ENCODE measurements around the gene CDK10. TPM values are rescaled to one million over a fixed set of nuclear protein-coding genes. Genes with fewer than 3 reads are reported as not detected.
"Not testable (repeated sequence)": the region's sequence is repeated elsewhere in the genome, so short reads cannot be mapped to it uniquely, and the experiment has no call there.

The CDK10 gene
- total RNA-seq, 6 experiments from 2014 or later = 45.5 to 61.7 (median 48.6) TPM

DNA sequence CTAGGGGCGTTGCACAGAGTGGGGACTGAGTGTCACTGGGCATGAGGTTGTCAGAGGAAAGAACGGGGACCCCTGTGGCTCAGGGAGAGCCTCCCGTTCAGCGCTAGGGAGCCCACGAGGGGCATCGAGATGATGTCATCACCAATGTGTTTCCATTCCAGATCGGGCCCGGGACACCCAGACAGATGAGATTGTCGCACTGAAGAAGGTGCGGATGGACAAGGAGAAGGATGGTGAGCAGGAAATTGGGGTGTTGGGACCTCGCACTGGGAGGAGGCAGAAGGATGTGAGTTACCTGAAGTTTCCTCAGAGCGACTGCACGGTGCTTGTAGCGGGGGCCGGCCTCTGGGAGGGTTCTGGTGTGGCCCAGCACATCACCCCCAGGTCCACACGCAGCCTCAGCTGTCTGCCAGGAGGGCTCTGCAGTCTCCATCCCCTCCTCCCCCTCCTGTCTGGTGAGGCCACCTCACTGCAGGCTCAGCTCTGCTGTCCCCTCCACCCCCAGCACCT, 4.0 kb downstream of the CDK10 start:
- no peaks in the 10 kb centered on the region for H3K9me3 Mint-ChIP-seq

DNA sequence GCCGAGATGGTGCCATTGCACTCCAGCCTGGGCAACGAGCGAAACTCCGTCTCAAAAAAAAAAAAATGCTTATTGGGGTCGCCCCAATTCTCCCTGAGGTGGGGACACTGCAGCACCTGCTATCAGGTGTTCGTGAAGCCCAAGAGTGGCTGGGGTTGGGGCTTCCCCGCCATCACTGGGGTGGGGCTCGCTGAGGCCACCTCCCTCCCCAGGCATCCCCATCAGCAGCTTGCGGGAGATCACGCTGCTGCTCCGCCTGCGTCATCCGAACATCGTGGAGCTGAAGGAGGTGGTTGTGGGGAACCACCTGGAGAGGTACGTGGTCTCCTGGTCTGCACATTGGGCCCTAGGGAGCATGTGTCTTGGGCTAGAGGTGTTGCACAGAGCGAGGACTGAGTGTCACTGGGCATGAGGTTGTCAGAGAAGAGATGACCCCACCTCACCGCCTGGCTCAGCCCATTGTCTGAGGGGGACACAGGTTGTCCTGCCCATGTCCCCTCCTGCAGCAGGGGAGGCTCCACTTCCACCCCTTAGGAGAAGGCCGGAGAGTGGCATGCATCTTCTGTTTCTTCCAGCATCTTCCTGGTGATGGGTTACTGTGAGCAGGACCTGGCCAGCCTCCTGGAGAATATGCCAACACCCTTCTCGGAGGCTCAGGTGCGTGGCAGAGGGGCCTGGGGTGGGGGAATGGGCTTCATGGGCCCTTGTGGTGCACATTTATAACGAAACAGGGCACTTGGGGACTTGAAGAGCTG, 4.9 kb downstream of the CDK10 start:
- Mint-ChIP-seq H3K4me1 (ENCODE audit: low read depth) (peaks cover 7% of the 10 kb centered on the region), H3K27ac (no peak overlapping the region), H3K36me3 (ENCODE audit: low read depth) (peaks cover 6% of the 10 kb centered on the region), H3K9me3 (no peaks in the 10 kb centered on the region), H3K4me3 (no peak overlapping the region), H3K27me3 (ENCODE audit: insufficient read depth) (peaks cover 7% of the 10 kb centered on the region)
- TF ChIP-seq, protein P1, sequence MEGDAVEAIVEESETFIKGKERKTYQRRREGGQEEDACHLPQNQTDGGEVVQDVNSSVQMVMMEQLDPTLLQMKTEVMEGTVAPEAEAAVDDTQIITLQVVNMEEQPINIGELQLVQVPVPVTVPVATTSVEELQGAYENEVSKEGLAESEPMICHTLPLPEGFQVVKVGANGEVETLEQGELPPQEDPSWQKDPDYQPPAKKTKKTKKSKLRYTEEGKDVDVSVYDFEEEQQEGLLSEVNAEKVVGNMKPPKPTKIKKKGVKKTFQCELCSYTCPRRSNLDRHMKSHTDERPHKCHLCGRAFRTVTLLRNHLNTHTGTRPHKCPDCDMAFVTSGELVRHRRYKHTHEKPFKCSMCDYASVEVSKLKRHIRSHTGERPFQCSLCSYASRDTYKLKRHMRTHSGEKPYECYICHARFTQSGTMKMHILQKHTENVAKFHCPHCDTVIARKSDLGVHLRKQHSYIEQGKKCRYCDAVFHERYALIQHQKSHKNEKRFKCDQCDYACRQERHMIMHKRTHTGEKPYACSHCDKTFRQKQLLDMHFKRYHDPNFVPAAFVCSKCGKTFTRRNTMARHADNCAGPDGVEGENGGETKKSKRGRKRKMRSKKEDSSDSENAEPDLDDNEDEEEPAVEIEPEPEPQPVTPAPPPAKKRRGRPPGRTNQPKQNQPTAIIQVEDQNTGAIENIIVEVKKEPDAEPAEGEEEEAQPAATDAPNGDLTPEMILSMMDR (IDR thresholded peaks at IDR 0.05) = no peak
- no peak for DNase-seq

More for the DNA sequence above, 4.0 kb downstream of the CDK10 start:
- no peak overlapping the region for H3K4me3 Mint-ChIP-seq
- peaks cover 7% of the 10 kb centered on the region for H3K4me1 Mint-ChIP-seq (ENCODE audit: low read depth)
- no peak for DNase-seq
- TF ChIP-seq, protein P1 (IDR thresholded peaks at IDR 0.05) = no peak
- peaks cover 10% of the 10 kb centered on the region for H3K36me3 Mint-ChIP-seq (ENCODE audit: low read depth)
- peaks cover 8% of the 10 kb centered on the region for H3K27me3 Mint-ChIP-seq (ENCODE audit: insufficient read depth)
- no peak overlapping the region for H3K27ac Mint-ChIP-seq

DNA sequence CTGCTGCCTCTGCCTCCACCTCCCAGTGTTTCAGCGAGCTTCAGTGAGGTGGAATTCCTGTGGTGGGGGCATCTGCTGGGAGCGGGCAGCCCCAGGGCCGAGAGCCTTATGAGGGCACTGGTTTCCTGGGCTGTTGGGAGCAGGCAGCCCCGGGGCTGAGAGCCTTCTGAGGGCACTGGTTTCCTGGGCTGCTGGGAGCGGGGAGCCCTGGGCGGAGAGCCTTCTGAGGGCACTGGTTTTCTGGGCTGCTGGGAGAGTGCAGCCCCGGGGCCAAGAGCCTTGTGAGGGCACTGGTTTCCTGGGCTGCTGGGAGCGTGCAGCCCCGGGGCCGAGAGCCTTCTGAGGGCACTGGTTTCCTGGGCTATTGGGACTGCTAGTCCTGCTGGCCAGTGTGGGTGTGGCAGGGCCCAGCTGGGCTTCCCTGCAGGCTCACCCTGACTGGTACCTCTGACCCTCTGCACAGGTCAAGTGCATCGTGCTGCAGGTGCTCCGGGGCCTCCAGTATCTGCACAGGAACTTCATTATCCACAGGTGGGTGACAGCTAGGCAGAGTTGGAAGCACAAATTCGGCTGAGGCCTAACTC, 5.6 kb downstream of the CDK10 start:
- Mint-ChIP-seq H3K27ac (no peak overlapping the region), H3K27me3 (ENCODE audit: insufficient read depth) (peaks cover 5% of the 10 kb centered on the region), H3K36me3 (ENCODE audit: low read depth) (peaks cover 6% of the 10 kb centered on the region), H3K4me1 (ENCODE audit: low read depth) (peaks cover 7% of the 10 kb centered on the region), H3K4me3 (no peak overlapping the region), H3K9me3 (no peaks in the 10 kb centered on the region)
- TF ChIP-seq, protein P1 (IDR thresholded peaks at IDR 0.05) = no peak
- DNase-seq = no peak

DNA sequence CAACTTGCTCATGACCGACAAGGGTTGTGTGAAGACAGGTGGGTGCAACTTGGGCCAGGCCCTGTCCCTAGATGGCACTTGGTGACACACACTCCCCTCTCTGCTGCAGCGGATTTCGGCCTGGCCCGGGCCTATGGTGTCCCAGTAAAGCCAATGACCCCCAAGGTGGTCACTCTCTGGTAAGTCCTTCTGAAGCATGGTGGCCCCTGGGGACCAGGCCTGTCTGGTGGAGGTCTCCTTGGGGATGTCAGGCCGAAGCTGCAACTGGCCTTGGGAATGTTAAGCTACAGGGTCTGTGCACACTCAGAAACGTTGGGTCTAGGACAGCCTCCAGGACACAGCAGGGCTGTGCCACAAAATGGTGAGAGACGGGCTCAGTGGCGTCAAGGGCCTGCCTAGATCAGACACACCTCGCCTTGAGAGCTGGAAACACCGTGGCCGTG, 6.8 kb downstream of the CDK10 start:
- DNase-seq = no peak
- Mint-ChIP-seq H3K27ac (no peak overlapping the region), H3K4me3 (no peak overlapping the region), H3K27me3 (ENCODE audit: insufficient read depth) (no peaks in the 10 kb centered on the region; the same call in none of the 2 replicates), H3K9me3 (no peaks in the 10 kb centered on the region), H3K36me3 (ENCODE audit: low read depth) (no peaks in the 10 kb centered on the region; the same call in 1 of the 2 replicates), H3K4me1 (ENCODE audit: low read depth) (no peaks in the 10 kb centered on the region)
- TF ChIP-seq, protein P1 (IDR thresholded peaks at IDR 0.05) = no peak

DNA sequence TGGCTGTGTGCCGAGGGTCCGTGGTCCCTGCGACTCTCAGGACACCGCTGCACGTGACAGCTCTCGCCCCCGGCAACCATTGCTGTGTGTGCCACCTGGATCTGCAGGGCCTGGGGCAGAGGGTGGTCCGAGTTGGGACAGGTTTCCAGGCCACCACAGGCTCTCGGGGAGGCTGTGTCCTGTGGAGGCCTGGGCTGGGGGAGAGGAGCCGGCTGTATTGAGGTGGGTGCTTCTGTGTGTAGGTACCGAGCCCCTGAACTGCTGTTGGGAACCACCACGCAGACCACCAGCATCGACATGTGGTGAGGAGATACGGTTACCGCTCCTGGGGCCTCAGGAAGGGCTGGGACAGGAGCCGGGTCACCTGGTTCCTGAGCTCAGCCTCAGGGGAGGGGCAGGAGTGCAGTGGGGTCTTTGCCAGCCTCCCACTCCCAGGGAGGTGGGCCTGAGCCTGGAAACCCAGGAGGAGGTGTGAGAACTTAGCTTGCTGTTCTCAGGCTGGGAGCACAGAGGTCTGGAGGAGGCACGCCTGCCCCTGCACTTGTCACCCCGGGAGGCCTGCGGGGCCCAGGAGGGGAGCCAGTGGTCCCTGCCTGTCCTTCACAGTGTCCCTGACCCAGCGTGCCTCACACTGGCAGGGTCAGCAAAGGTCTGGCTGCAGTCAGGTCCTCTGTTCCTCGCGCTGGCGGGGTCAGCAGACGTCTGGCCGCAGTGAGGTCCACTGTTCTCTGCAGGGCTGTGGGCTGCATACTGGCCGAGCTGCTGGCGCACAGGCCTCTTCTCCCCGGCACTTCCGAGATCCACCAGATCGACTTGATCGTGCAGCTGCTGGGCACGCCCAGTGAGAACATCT, 7.7 kb downstream of the CDK10 start:
- H3K9me3 Mint-ChIP-seq = no peaks in the 10 kb centered on the region
- H3K4me1 Mint-ChIP-seq (ENCODE audit: low read depth) = no peaks in the 10 kb centered on the region
- no peak for DNase-seq
- no peaks in the 10 kb centered on the region; the same call in 1 of the 2 replicates for H3K36me3 Mint-ChIP-seq (ENCODE audit: low read depth)
- H3K4me3 Mint-ChIP-seq = no peak overlapping the region
- TF ChIP-seq, protein P1 (IDR thresholded peaks at IDR 0.05) = no peak
- no peaks in the 10 kb centered on the region; the same call in none of the 2 replicates for H3K27me3 Mint-ChIP-seq (ENCODE audit: insufficient read depth)
- no peak overlapping the region for H3K27ac Mint-ChIP-seq

DNA sequence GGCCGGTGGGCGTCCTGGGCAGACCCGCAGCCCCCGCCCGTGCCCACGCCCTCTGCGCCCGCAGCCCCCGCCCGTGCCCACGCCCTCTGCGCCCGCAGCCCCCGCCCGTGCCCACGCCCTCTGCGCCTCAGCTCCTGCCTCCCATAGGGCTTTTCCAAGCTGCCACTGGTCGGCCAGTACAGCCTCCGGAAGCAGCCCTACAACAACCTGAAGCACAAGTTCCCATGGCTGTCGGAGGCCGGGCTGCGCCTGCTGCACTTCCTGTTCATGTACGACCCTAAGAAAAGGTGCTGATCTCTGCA, 8.2 kb downstream of the CDK10 start:
- not testable (repeated sequence) for H3K36me3 Mint-ChIP-seq (ENCODE audit: low read depth); H3K4me3 Mint-ChIP-seq; H3K4me1 Mint-ChIP-seq (ENCODE audit: low read depth); H3K27me3 Mint-ChIP-seq (ENCODE audit: insufficient read depth); H3K27ac Mint-ChIP-seq; H3K9me3 Mint-ChIP-seq; DNase-seq
